GM13977 (cell line): ENCODE results near the gene CAMKK1.
"Not testable (repeated sequence)": the region's sequence is repeated elsewhere in the genome, so short reads cannot be mapped to it uniquely, and the experiment has no call there.

Experiments
- DNase-seq: peaks from one replicate; pipeline ENCODE4 v3.0.0; 2012; ENCODE audit warnings: low spot score
- in situ Hi-C: fragments of 300-500 bp; cut with MboI; formaldehyde crosslinking; loops from one replicate; pipeline ENCODE4 v1.12.0; 2022; ENCODE audit warnings: low sequenced_read_pairs, low pct_unique_long_range_greater_than_20kb, mixed read lengths, inconsistent platforms; ENCODE audit not compliant: unreplicated experiment
- TF ChIP-seq, protein P1 (sequence below): IDR thresholded peaks from 2 replicates; pipeline ENCODE4 v1.5.1; 2012; ENCODE audit warnings: mild to moderate bottlenecking, control low read depth; ENCODE audit not compliant: insufficient read depth; ENCODE audit errors: extremely low read depth, missing control alignments

CAMKK1 gene

DNA sequence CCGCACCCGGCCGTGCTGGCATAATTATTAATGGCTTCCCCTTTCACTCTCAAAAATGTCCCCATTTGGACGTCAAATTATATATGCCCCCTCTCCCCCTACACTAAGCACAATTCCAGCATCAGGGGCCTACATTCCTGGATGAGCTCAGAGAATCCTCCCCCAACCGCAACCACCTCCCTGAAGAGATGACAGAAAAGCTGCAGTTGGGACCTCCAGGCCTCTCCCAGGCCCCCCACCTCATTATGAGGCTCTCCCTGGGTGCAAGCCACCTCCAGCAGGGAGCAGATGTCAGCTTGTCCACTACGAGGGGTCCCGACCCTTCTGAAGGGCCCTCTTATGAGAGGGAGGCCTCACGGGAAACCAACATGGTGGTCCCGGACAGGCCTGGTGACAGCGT lies 28.3 kb downstream of the CAMKK1 start:
- no peak for DNase-seq
- TF ChIP-seq, protein P1, sequence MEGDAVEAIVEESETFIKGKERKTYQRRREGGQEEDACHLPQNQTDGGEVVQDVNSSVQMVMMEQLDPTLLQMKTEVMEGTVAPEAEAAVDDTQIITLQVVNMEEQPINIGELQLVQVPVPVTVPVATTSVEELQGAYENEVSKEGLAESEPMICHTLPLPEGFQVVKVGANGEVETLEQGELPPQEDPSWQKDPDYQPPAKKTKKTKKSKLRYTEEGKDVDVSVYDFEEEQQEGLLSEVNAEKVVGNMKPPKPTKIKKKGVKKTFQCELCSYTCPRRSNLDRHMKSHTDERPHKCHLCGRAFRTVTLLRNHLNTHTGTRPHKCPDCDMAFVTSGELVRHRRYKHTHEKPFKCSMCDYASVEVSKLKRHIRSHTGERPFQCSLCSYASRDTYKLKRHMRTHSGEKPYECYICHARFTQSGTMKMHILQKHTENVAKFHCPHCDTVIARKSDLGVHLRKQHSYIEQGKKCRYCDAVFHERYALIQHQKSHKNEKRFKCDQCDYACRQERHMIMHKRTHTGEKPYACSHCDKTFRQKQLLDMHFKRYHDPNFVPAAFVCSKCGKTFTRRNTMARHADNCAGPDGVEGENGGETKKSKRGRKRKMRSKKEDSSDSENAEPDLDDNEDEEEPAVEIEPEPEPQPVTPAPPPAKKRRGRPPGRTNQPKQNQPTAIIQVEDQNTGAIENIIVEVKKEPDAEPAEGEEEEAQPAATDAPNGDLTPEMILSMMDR: no peak
- in situ Hi-C loops: no loop called here

DNA sequence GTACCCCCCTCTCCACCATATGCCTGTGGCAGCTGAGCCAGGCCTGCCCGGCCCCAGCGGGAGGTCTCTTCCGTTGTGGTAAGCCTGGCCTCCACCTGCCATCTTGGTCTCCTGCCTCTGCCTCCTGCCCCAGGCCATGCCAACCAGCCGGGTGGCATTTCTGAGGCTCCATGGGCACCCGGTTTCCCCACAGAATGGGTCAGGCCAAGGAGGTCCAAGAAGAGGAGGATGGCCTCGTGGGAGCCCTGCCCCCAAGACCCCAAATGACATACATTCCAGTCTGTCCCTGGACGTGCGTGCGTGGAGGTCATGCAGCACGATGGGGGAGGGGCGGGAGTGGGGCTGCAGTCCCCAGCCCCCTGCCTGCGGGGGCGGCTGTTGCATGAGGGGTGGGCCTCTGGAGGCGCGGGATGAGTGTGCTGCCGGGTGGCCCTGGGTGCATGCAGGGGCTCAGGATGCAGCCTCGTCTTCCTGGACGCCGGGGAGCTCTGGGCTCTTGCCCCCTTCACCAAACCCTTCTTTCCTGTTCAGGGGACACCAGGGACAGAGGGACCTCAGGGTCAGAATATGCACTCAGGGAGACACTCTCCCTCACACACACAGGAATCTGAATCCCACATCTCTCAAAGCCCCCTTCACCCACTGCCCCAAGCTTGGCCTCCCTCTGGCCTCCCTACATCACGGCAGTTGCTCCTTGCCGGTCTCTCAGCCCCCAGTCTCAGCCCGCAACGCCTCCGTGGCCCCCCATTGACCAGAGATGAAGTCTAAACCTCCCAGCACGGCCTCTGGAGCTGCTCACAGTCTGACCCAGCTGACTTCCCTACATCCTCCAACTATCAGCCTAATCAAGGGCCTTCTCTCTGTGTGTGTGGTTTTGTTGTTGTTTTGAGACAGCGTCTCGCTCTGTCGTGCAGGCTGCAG lies 30.8 kb downstream of the CAMKK1 start:
- DNase-seq: no peak
- in situ Hi-C loops: no loop called here
- TF ChIP-seq, protein P1: no peak

DNA sequence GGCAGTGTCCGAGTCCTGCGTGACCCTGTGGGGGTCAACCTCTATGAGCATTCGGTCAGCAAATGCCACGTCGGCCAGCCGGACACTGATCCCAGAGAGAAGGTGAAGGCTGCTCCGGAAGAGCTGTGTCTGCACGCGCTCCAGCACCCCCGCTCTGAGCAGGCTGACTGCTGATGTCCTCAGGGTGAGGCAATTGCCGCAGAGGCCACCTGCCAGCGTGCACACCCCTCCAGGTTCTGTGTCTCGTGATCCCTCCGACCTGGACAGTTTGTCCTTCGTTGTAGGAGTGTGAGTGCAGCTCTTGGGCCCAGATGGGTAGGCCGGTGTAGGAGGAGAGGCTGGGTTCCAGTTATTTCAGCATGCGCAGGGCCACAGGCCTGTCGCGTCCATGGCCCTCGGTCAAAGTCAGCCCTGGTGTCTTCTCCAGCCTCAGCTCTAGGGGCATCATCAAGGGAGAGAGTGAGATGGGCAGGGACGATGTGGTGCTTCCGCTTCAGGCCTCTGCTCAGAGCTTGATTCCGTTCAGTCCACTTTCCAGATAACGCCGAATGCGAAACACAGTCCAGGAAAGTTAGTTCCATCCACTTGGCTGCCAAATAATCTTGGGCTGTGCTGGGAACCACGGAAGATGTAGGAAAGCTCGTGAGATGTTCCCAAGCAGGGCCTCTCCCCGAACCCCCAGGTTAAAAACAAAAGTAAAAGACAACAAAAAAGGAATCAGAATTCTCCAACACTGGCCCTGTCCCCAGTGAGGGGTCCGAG lies 31.7 kb downstream of the CAMKK1 start:
- no peak for DNase-seq
- TF ChIP-seq, protein P1: no peak
- in situ Hi-C loops: no loop called here

- in situ Hi-C loops: no loop called here
- no peak for DNase-seq
- TF ChIP-seq, protein P1: no peak
Observed at GRCh38 chr17:3859940-3860339, 32.9 kb downstream of the CAMKK1 start.

DNA sequence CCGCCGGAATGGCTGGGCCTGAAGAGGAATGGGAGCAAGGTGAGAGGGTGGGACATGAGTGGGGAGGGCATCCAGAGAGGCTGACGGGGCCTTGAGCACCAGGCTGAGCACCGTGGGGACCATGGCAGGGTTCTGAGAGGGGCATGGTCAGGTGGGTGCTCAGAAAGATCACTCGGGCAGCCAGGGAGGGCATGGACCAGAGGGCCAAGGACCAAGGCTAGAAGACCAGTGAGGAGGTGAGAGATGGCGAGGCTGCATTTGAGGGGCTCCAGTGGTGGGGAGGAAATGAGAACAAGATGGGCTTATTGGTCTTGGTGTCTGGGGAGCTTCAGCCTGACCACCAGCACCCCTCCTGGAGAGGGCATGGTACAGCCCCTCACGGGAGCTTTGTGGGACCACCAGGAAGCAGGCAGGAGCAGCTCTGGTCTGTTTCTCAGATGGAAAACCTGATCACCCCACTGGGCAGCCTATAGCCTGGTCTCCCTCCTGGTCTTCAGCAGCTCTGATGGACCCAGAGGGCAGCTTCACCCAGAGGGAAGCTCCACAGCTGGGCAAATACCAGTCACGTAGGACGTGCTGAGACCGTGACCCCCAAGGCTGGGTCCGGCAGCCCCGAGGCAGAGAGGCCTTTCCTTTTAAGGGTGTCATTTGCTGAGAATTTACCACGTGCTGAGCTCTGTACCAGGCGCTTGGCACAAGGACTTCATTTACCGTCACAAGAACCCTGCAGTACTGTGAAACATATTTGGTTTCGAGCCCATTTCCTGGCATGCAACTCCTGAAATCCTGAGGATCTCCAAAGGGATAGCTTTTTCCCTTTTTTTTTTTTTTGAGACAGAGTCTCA lies 35.4 kb downstream of the CAMKK1 start:
- TF ChIP-seq, protein P1: no peak
- no peak for DNase-seq
- in situ Hi-C loops: no loop called here

GRCh38 chr17:3854204-3854603 lies 38.6 kb downstream of the CAMKK1 start:
- DNase-seq, in situ Hi-C loops: not testable (repeated sequence)
